ENCODE results near the gene TOX3. TPM values are rescaled to one million over a fixed set of nuclear protein-coding genes. Genes with fewer than 3 reads are reported as not detected.

TOX3 gene
- total and polyA plus RNA-seq, 5 donors from 2014 or later = not detected

- H3K4me3 Mint-ChIP-seq = no peak overlapping the region
These were observed 33.5 kb upstream of the TOX3 start for GRCh38 chr16:52580488-52580887.

DNA sequence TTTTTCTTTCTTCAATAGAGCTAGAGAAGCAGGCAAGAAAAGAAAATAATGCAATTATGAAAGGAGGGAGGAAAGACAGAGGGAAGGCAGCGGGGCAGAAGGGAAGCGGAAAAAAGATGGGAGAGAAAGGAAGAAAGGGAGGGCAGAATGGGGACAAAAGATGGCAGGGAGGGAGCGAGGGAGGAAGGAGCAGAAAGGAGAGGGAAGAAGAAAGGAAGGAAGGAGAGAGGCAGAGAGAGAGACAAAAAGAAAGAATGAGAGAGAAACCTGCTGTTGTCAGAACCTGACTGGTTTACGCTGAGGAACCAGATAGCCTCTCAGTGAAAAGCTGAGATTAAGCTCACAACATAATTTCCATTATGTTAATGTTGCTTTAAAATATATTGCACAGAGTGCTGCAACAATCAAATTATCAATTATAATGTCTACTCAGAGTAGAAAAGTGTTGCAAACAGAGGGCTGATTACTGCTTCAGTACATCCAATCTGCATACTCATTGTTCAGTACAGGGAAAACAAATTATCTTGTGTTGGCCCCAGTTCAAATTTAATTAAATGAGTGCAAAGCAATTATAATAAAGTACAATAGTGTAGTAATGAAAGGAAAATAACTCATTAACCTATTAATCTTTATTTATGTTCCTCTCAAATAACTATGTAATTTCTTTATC, 32.0 kb upstream of the TOX3 start:
- Histone ChIP-seq H3K4me1 (ENCODE audit: control insufficient read depth, insufficient read depth, low read length, poor library complexity, severe bottlenecking) (no peaks in the 10 kb centered on the region), H3K27ac (ENCODE audit: insufficient read depth, low read length, poor library complexity, severe bottlenecking) (no peak overlapping the region), H3K36me3 (ENCODE audit: control insufficient read depth, insufficient read depth, low read length) (no peaks in the 10 kb centered on the region), H3K27me3 (ENCODE audit: control insufficient read depth, insufficient read depth, low read length) (no peaks in the 10 kb centered on the region), H3K9me3 (ENCODE audit: control insufficient read depth in 2 of 2, low read length in 2 of 2) (no peaks in the 10 kb centered on the region), H3K4me3 (ENCODE audit: low read depth, low read length) (no peak overlapping the region)
- no peak for ATAC-seq (ENCODE audit: low read depth in 2 of 2)
- Mint-ChIP-seq H3K36me3 (no peaks in the 10 kb centered on the region), H3K4me3 (no peak overlapping the region), H3K4me1 (no peaks in the 10 kb centered on the region), H3K27me3 (peaks cover 4% of the 10 kb centered on the region), H3K27ac (no peak overlapping the region), H3K9me3 (peaks cover 0 to 11% (median 2%) of the 10 kb centered on the region in 7 donors)
- no peak for DNase-seq

More at GRCh38 chr16:52580488-52580887, 33.5 kb upstream of the TOX3 start:
- Histone ChIP-seq H3K4me1 (ENCODE audit: control insufficient read depth, insufficient read depth, low read length, poor library complexity, severe bottlenecking) (no peaks in the 10 kb centered on the region), H3K4me3 (ENCODE audit: low read depth, low read length) (no peak overlapping the region), H3K36me3 (ENCODE audit: control insufficient read depth, insufficient read depth, low read length) (no peaks in the 10 kb centered on the region), H3K27me3 (ENCODE audit: control insufficient read depth, insufficient read depth, low read length) (no peaks in the 10 kb centered on the region), H3K9me3 (ENCODE audit: control insufficient read depth in 2 of 2, low read length in 2 of 2) (no peaks in the 10 kb centered on the region), H3K27ac (ENCODE audit: insufficient read depth, low read length, poor library complexity, severe bottlenecking) (no peak overlapping the region)
- DNase-seq (no peak), ATAC-seq (ENCODE audit: low read depth in 2 of 2) (no peak)
- H3K36me3 Mint-ChIP-seq = no peaks in the 10 kb centered on the region
- H3K27me3 Mint-ChIP-seq = peaks cover 4% of the 10 kb centered on the region
- H3K9me3 Mint-ChIP-seq = peaks cover 0 to 11% (median 2%) of the 10 kb centered on the region in 7 donors
- H3K4me1 Mint-ChIP-seq = no peaks in the 10 kb centered on the region
- no peak overlapping the region for H3K27ac Mint-ChIP-seq

DNA sequence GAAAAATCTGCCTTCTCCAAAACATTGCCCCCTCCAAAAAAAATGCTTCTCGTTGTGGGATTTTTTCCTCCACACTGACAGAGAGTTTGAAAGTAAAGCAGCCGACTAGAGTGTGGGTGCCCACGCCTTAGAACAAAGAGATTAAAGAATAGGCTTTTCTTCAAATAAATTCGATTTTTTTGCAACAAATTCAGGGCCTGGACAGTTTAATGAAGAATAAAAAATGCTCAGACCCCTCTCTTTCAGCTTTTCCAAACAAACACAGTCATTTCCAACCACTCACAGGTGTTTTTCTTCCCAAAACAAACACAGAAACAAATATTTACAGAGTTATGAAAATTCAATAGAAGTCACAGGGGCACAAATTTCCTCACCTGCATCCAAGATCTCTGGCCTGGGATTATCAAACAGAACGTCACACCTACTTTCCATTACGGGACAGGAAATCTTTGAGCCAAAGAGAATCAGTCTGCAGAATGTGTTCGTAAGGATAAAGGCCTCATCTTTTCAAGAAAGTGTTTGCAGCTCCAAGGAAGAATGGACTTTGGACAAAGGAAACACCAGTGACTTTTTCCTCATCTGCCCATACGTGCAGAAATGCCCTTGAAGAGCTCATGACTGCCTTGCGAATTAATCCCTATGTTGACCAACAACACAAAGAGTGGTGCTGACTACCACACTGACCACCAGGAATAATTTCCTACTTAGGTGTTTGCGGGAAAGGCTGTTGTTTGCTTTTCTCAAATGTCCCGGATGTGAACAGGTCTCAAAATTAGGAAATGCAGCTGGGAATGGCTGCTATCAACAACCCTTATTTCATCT, 31.3 kb upstream of the TOX3 start:
- Mint-ChIP-seq H3K4me3 (no peak overlapping the region), H3K36me3 (no peaks in the 10 kb centered on the region), H3K27ac (no peak overlapping the region), H3K4me1 (no peaks in the 10 kb centered on the region), H3K27me3 (peaks cover 4% of the 10 kb centered on the region), H3K9me3 (peaks cover 0 to 7% (median 2%) of the 10 kb centered on the region in 7 donors)
- ATAC-seq (ENCODE audit: low read depth in 2 of 2) (no peak), DNase-seq (no peak)
- Histone ChIP-seq H3K4me3 (ENCODE audit: low read depth, low read length) (no peak overlapping the region), H3K9me3 (ENCODE audit: control insufficient read depth in 2 of 2, low read length in 2 of 2) (no peaks in the 10 kb centered on the region), H3K36me3 (ENCODE audit: control insufficient read depth, insufficient read depth, low read length) (no peaks in the 10 kb centered on the region), H3K27me3 (ENCODE audit: control insufficient read depth, insufficient read depth, low read length) (no peaks in the 10 kb centered on the region), H3K4me1 (ENCODE audit: control insufficient read depth, insufficient read depth, low read length, poor library complexity, severe bottlenecking) (no peaks in the 10 kb centered on the region), H3K27ac (ENCODE audit: insufficient read depth, low read length, poor library complexity, severe bottlenecking) (no peak overlapping the region)

- no peaks in the 10 kb centered on the region for H3K36me3 ChIP-seq (ENCODE audit: control insufficient read depth, insufficient read depth, low read length)
- Mint-ChIP-seq H3K36me3 (no peaks in the 10 kb centered on the region), H3K4me3 (no peak overlapping the region), H3K9me3 (peaks cover 0 to 6% (median 3%) of the 10 kb centered on the region in 7 donors), H3K27me3 (peaks cover 4% of the 10 kb centered on the region), H3K27ac (no peak overlapping the region), H3K4me1 (no peaks in the 10 kb centered on the region)
- H3K27me3 ChIP-seq (ENCODE audit: control insufficient read depth, insufficient read depth, low read length) = no peaks in the 10 kb centered on the region
- no peak for DNase-seq
- ATAC-seq (ENCODE audit: low read depth in 2 of 2) = no peak
- no peak overlapping the region for H3K27ac ChIP-seq (ENCODE audit: insufficient read depth, low read length, poor library complexity, severe bottlenecking)
- H3K4me1 ChIP-seq (ENCODE audit: control insufficient read depth, insufficient read depth, low read length, poor library complexity, severe bottlenecking) = no peaks in the 10 kb centered on the region
- no peaks in the 10 kb centered on the region for H3K9me3 ChIP-seq (ENCODE audit: control insufficient read depth in 2 of 2, low read length in 2 of 2)
- H3K4me3 ChIP-seq (ENCODE audit: low read depth, low read length) = no peak overlapping the region
These were observed 30.3 kb upstream of the TOX3 start for GRCh38 chr16:52577130-52577706.

GRCh38 chr16:52573365-52574299, 26.7 kb upstream of the TOX3 start:
- no peak overlapping the region for H3K4me3 Mint-ChIP-seq
- ATAC-seq (ENCODE audit: low read depth in 2 of 2) = no peak

GRCh38 chr16:52572656-52573055, 25.7 kb upstream of the TOX3 start:
- H3K27ac Mint-ChIP-seq = no peak overlapping the region
- DNase-seq (no peak), ATAC-seq (ENCODE audit: low read depth in 2 of 2) (no peak)
- H3K4me1 Mint-ChIP-seq = no peaks in the 10 kb centered on the region
- H3K27me3 ChIP-seq (ENCODE audit: control insufficient read depth, insufficient read depth, low read length) = no peaks in the 10 kb centered on the region
- H3K4me3 Mint-ChIP-seq = no peak overlapping the region
- H3K36me3 Mint-ChIP-seq = no peaks in the 10 kb centered on the region
- H3K36me3 ChIP-seq (ENCODE audit: control insufficient read depth, insufficient read depth, low read length) = no peaks in the 10 kb centered on the region
- no peaks in the 10 kb centered on the region for H3K27me3 Mint-ChIP-seq
- H3K9me3 ChIP-seq (ENCODE audit: control insufficient read depth in 2 of 2, low read length in 2 of 2) = no peaks in the 10 kb centered on the region
- H3K4me1 ChIP-seq (ENCODE audit: control insufficient read depth, insufficient read depth, low read length, poor library complexity, severe bottlenecking) = no peaks in the 10 kb centered on the region
- no peak overlapping the region for H3K4me3 ChIP-seq (ENCODE audit: low read depth, low read length)
- H3K9me3 Mint-ChIP-seq = peaks cover 0 to 5% (median 2%) of the 10 kb centered on the region in 7 donors
- H3K27ac ChIP-seq (ENCODE audit: insufficient read depth, low read length, poor library complexity, severe bottlenecking) = no peak overlapping the region

More at GRCh38 chr16:52573365-52574299, 26.7 kb upstream of the TOX3 start:
- no peaks in the 10 kb centered on the region for H3K36me3 ChIP-seq (ENCODE audit: control insufficient read depth, insufficient read depth, low read length)
- Mint-ChIP-seq H3K36me3 (no peaks in the 10 kb centered on the region), H3K27me3 (no peaks in the 10 kb centered on the region), H3K4me1 (no peaks in the 10 kb centered on the region), H3K9me3 (peaks cover 0 to 5% (median 2%) of the 10 kb centered on the region in 7 donors), H3K27ac (no peak overlapping the region)
- H3K9me3 ChIP-seq (ENCODE audit: control insufficient read depth in 2 of 2, low read length in 2 of 2) = no peaks in the 10 kb centered on the region
- DNase-seq = no peak
- no peak overlapping the region for H3K4me3 ChIP-seq (ENCODE audit: low read depth, low read length)
- H3K27ac ChIP-seq (ENCODE audit: insufficient read depth, low read length, poor library complexity, severe bottlenecking) = no peak overlapping the region
- no peaks in the 10 kb centered on the region for H3K4me1 ChIP-seq (ENCODE audit: control insufficient read depth, insufficient read depth, low read length, poor library complexity, severe bottlenecking)
- no peaks in the 10 kb centered on the region for H3K27me3 ChIP-seq (ENCODE audit: control insufficient read depth, insufficient read depth, low read length)

- no peaks in the 10 kb centered on the region for H3K27me3 ChIP-seq (ENCODE audit: control insufficient read depth, insufficient read depth, low read length)
- no peaks in the 10 kb centered on the region for H3K27me3 Mint-ChIP-seq
- no peaks in the 10 kb centered on the region for H3K36me3 Mint-ChIP-seq
- peaks cover 0 to 7% (median 4%) of the 10 kb centered on the region in 7 donors for H3K9me3 Mint-ChIP-seq
- DNase-seq (no peak), ATAC-seq (ENCODE audit: low read depth in 2 of 2) (no peak)
- no peaks in the 10 kb centered on the region for H3K36me3 ChIP-seq (ENCODE audit: control insufficient read depth, insufficient read depth, low read length)
- H3K4me3 Mint-ChIP-seq = no peak overlapping the region
- no peaks in the 10 kb centered on the region for H3K4me1 Mint-ChIP-seq
- H3K27ac ChIP-seq (ENCODE audit: insufficient read depth, low read length, poor library complexity, severe bottlenecking) = no peak overlapping the region
- no peaks in the 10 kb centered on the region for H3K9me3 ChIP-seq (ENCODE audit: control insufficient read depth in 2 of 2, low read length in 2 of 2)
- no peak overlapping the region for H3K4me3 ChIP-seq (ENCODE audit: low read depth, low read length)
- no peak overlapping the region for H3K27ac Mint-ChIP-seq
- no peaks in the 10 kb centered on the region for H3K4me1 ChIP-seq (ENCODE audit: control insufficient read depth, insufficient read depth, low read length, poor library complexity, severe bottlenecking)
These were observed 23.6 kb upstream of the TOX3 start for GRCh38 chr16:52570495-52571091.
